Liver (tissue), 9 donors: Measurements from ENCODE around the gene RAB38. TPM values are rescaled to one million over a fixed set of nuclear protein-coding genes. Genes with fewer than 3 reads are reported as not detected.

Source experiments
- DNase-seq: peaks from one replicate; pipeline ENCODE4 v3.0.0-alpha.2; 2017; ENCODE audit warnings: low spot score
- H3K27ac ChIP-seq, 2 donors: one replicate each; pipeline ENCODE4 v1.7.0; 2013; ENCODE audit warnings: inconsistent platforms in 2 of 2, low read length in 2 of 2, control low read depth in 1 of 2, low read depth in 1 of 2, mild to moderate bottlenecking in 1 of 2
- H3K27me3 ChIP-seq, 4 donors: one replicate each; pipeline versions ENCODE4 v1.6.1 to v1.7.0; 2013; ENCODE audit warnings: low read length in 3 of 4, inconsistent platforms in 1 of 4, mild to moderate bottlenecking in 1 of 4, moderate library complexity in 1 of 4; ENCODE audit not compliant: control insufficient read depth in 4 of 4, insufficient read depth in 4 of 4
- H3K36me3 ChIP-seq, 4 donors: one replicate each; pipeline versions ENCODE4 v1.6.1 to v1.7.0; 2013; ENCODE audit warnings: low read length in 3 of 4, mild to moderate bottlenecking in 3 of 4, low read depth in 1 of 4, moderate library complexity in 1 of 4; ENCODE audit not compliant: control insufficient read depth in 4 of 4, insufficient read depth in 3 of 4
- H3K4me1 ChIP-seq, 4 donors: one replicate each; pipeline versions ENCODE4 v1.6.1 to v1.7.0; 2013; ENCODE audit warnings: low read length in 3 of 4, mild to moderate bottlenecking in 3 of 4, moderate library complexity in 1 of 4; ENCODE audit not compliant: control insufficient read depth in 4 of 4, insufficient read depth in 4 of 4
- H3K4me3 ChIP-seq, 3 donors: one replicate each; pipeline versions ENCODE4 v1.6.1 to v1.7.0; 2013; ENCODE audit warnings: low read length in 3 of 3, control low read depth in 1 of 3, low read depth in 1 of 3, mild to moderate bottlenecking in 1 of 3
- H3K9ac ChIP-seq, 2 donors: one replicate each; pipeline ENCODE4 v1.7.0; 2013; ENCODE audit warnings: low read length in 2 of 2, mild to moderate bottlenecking in 2 of 2, moderate library complexity in 2 of 2, control low read depth in 1 of 2, low read depth in 1 of 2
- H3K9me3 ChIP-seq, 4 donors: one replicate each; pipeline versions ENCODE4 v1.6.1 to v1.7.0; 2013; ENCODE audit warnings: low read length in 3 of 4; ENCODE audit not compliant: control insufficient read depth in 4 of 4
- EGR1 ChIP-seq, 2 donors: IDR thresholded peaks; 2 replicates each; pipeline ENCODE4 v1.6.1; 2016 to 2018; ENCODE audit warnings: antibody characterized with exemption in 2 of 2, low read depth in 2 of 2
- FOXA1 ChIP-seq: IDR thresholded peaks from 2 replicates; pipeline ENCODE4 v1.6.1; 2016; ENCODE audit warnings: antibody characterized with exemption
- FOXA2 ChIP-seq: IDR thresholded peaks from 2 replicates; pipeline ENCODE4 v1.6.1; 2016; ENCODE audit warnings: antibody characterized with exemption
- GABPA ChIP-seq, 2 donors: IDR thresholded peaks in 1 of 2; conservative IDR thresholded peaks in 1 of 2; 2 replicates each; pipeline ENCODE4 v1.6.1; 2016; ENCODE audit warnings: antibody characterized with exemption in 2 of 2, mild to moderate bottlenecking in 1 of 2, moderate library complexity in 1 of 2
- HNF4A ChIP-seq, 2 donors: conservative IDR thresholded peaks; 2 replicates each; pipeline ENCODE4 v1.6.1; 2016; ENCODE audit warnings: antibody characterized with exemption in 2 of 2, mild to moderate bottlenecking in 2 of 2
- HNF4G ChIP-seq: IDR thresholded peaks from 2 replicates; pipeline ENCODE4 v1.6.1; 2016; ENCODE audit warnings: antibody characterized with exemption
- JUND ChIP-seq, 2 donors: IDR thresholded peaks; 2 replicates each; pipeline ENCODE4 v1.6.1; 2016; ENCODE audit warnings: antibody characterized with exemption in 2 of 2
- NR2F2 ChIP-seq: IDR thresholded peaks from 2 replicates; pipeline ENCODE4 v1.6.1; 2016; ENCODE audit warnings: antibody characterized with exemption
- RAD21 ChIP-seq, 2 donors: IDR thresholded peaks; 2 replicates each; pipeline ENCODE4 v1.6.1; 2016; ENCODE audit warnings: antibody characterized with exemption in 2 of 2, mild to moderate bottlenecking in 2 of 2
- RXRA ChIP-seq, 2 donors: IDR thresholded peaks; 2 replicates each; pipeline ENCODE4 v1.6.1; 2017 to 2018; ENCODE audit warnings: antibody characterized with exemption in 2 of 2, mild to moderate bottlenecking in 1 of 2
- SP1 ChIP-seq: IDR thresholded peaks from 2 replicates; pipeline ENCODE4 v1.6.1; 2018; ENCODE audit warnings: antibody characterized with exemption, mild to moderate bottlenecking
- TAF1 ChIP-seq: conservative IDR thresholded peaks from 2 replicates; pipeline ENCODE4 v1.6.1; 2016; ENCODE audit warnings: antibody characterized with exemption, mild to moderate bottlenecking
- YY1 ChIP-seq: IDR thresholded peaks from 2 replicates; pipeline ENCODE4 v1.6.1; 2016; ENCODE audit warnings: antibody characterized with exemption, mild to moderate bottlenecking
- WGBS: extraction: QIAGEN DNeasy Blood & Tissue Kit; methylation state at CpG from one replicate; pipeline ENCODE4 v1.1.7; 2013; 5-methylcytosine and 5-hydroxymethylcytosine counted together
- polyA plus RNA-seq, 2 donors: library from polyadenylated mRNA; stranded (reverse) in 1 of 2; unstranded in 1 of 2; fragments of 200-250 nt in 1 of 2; fragments of >200 nt in 1 of 2; fragmentation: Nextera tagmentation in 1 of 2; extraction: Ambion mirVana in 1 of 2; gene quantifications; one replicate each; pipeline versions ENCODE4 v1.2.1 to v1.2.3, GENCODE V29; 2013 to 2015
- total RNA-seq, 2 donors: library from RNA; depleted of rRNA; stranded (reverse); fragments of >200 nt; gene quantifications; one replicate each; pipeline ENCODE4 v1.2.3, GENCODE V29; 2014
- TF ChIP-seq, protein P1 (sequence below): fragments of 150-350 bp; IDR thresholded peaks from 2 replicates; pipeline ENCODE4 v1.5.1; 2017; ENCODE audit warnings: improper control_type of control experiment, low read depth, low read length; ENCODE audit not compliant: missing input control
- TF ChIP-seq, protein P2 (sequence below): IDR thresholded peaks from 2 replicates; pipeline ENCODE4 v1.6.1; 2016; ENCODE audit warnings: antibody characterized with exemption
- TF ChIP-seq, protein P3 (sequence below): IDR thresholded peaks from 2 replicates; pipeline ENCODE4 v1.6.1; 2016; ENCODE audit warnings: antibody characterized with exemption, mild to moderate bottlenecking
- TF ChIP-seq, protein P4 (sequence below): IDR thresholded peaks from 2 replicates; pipeline ENCODE4 v1.6.1; 2016; ENCODE audit warnings: antibody characterized with exemption
- donor health status: healthy.
- donor health status: healthy.
- donor health status: healthy.
- donor health status: healthy.
- donor health status: healthy.

RAB38 gene
- total and polyA plus RNA-seq, 4 donors = 0.32 to 2.2 (median 0.48) TPM

DNA sequence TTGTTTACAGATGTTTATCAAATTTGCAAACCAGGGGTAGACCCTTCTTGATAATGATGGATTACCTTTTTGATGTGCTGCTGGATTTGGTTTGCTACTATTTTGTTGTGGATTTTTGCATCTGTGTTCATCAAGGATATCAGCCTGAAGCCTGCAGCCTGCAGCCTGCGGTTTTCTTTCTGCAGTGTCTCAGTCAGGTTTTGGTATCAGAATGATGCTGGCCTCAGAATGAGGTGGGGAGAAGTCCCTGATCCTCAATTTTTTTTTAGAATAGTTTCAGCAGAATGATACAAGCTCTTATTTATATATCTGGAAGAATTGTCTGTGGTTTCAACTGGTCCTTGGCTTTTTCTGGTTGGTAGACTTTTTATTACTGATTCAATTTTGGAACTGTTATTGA is 19.7 kb upstream of the RAB38 start:
- H3K9me3 ChIP-seq = peaks cover 0 to 7% (median 6%) of the 10 kb centered on the region in 4 donors
- DNase-seq = no peak
- H3K4me1 ChIP-seq = no peaks in the 10 kb centered on the region
- TF ChIP-seq EGR1 (IDR thresholded peaks at IDR 0.05; ENCODE audit: low read depth in 2 of 2) = no peak
- TF ChIP-seq JUND (IDR thresholded peaks at IDR 0.05) = no peak
- TF ChIP-seq, protein P1, sequence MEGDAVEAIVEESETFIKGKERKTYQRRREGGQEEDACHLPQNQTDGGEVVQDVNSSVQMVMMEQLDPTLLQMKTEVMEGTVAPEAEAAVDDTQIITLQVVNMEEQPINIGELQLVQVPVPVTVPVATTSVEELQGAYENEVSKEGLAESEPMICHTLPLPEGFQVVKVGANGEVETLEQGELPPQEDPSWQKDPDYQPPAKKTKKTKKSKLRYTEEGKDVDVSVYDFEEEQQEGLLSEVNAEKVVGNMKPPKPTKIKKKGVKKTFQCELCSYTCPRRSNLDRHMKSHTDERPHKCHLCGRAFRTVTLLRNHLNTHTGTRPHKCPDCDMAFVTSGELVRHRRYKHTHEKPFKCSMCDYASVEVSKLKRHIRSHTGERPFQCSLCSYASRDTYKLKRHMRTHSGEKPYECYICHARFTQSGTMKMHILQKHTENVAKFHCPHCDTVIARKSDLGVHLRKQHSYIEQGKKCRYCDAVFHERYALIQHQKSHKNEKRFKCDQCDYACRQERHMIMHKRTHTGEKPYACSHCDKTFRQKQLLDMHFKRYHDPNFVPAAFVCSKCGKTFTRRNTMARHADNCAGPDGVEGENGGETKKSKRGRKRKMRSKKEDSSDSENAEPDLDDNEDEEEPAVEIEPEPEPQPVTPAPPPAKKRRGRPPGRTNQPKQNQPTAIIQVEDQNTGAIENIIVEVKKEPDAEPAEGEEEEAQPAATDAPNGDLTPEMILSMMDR = no peak
- no peak for TF ChIP-seq TAF1
- no peak for TF ChIP-seq FOXA2
- no peak for TF ChIP-seq HNF4G
- TF ChIP-seq, protein P2, sequence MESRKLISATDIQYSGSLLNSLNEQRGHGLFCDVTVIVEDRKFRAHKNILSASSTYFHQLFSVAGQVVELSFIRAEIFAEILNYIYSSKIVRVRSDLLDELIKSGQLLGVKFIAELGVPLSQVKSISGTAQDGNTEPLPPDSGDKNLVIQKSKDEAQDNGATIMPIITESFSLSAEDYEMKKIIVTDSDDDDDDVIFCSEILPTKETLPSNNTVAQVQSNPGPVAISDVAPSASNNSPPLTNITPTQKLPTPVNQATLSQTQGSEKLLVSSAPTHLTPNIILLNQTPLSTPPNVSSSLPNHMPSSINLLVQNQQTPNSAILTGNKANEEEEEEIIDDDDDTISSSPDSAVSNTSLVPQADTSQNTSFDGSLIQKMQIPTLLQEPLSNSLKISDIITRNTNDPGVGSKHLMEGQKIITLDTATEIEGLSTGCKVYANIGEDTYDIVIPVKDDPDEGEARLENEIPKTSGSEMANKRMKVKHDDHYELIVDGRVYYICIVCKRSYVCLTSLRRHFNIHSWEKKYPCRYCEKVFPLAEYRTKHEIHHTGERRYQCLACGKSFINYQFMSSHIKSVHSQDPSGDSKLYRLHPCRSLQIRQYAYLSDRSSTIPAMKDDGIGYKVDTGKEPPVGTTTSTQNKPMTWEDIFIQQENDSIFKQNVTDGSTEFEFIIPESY = no peak
- no peak for TF ChIP-seq RXRA (IDR thresholded peaks at IDR 0.05)
- no peak for TF ChIP-seq FOXA1
- TF ChIP-seq GABPA (IDR thresholded peaks at IDR 0.05 in 1 of 2, conservative IDR thresholded peaks at IDR 0.05 in 1 of 2) = no peak
- no peak for TF ChIP-seq HNF4A (conservative IDR thresholded peaks at IDR 0.05)
- TF ChIP-seq, protein P3, sequence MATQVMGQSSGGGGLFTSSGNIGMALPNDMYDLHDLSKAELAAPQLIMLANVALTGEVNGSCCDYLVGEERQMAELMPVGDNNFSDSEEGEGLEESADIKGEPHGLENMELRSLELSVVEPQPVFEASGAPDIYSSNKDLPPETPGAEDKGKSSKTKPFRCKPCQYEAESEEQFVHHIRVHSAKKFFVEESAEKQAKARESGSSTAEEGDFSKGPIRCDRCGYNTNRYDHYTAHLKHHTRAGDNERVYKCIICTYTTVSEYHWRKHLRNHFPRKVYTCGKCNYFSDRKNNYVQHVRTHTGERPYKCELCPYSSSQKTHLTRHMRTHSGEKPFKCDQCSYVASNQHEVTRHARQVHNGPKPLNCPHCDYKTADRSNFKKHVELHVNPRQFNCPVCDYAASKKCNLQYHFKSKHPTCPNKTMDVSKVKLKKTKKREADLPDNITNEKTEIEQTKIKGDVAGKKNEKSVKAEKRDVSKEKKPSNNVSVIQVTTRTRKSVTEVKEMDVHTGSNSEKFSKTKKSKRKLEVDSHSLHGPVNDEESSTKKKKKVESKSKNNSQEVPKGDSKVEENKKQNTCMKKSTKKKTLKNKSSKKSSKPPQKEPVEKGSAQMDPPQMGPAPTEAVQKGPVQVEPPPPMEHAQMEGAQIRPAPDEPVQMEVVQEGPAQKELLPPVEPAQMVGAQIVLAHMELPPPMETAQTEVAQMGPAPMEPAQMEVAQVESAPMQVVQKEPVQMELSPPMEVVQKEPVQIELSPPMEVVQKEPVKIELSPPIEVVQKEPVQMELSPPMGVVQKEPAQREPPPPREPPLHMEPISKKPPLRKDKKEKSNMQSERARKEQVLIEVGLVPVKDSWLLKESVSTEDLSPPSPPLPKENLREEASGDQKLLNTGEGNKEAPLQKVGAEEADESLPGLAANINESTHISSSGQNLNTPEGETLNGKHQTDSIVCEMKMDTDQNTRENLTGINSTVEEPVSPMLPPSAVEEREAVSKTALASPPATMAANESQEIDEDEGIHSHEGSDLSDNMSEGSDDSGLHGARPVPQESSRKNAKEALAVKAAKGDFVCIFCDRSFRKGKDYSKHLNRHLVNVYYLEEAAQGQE = no peak
- no peak for TF ChIP-seq SP1
- no peak for TF ChIP-seq RAD21 (IDR thresholded peaks at IDR 0.05)
- H3K36me3 ChIP-seq = peaks cover 0 to 3% (median 0%) of the 10 kb centered on the region in 4 donors
- no peak overlapping the region for H3K4me3 ChIP-seq
- H3K27me3 ChIP-seq = no peaks in the 10 kb centered on the region
- no peak overlapping the region for H3K27ac ChIP-seq
- no peak overlapping the region for H3K9ac ChIP-seq
- WGBS = 39% methylated on average over 1 of the region's 1 CpG

DNA sequence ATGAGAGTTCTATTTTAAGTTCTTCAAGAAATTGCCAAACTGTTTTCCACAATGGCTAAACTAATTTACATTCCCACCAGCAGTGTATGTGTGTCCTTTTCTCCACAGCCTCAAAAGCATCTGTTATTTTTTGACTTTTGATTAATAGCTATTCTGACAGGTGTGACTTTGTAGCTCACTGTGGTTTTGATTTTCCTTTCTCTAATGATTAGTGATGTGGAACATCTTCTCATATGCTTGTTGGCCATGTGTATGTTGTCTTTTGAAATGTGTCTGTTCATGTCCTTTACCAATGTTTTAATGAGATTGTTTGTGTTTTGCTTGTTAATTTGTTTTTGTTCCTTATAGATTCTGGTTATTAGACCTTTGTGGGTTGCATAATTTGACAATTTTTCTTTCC is 18.0 kb upstream of the RAB38 start:
- Histone ChIP-seq H3K36me3 (peaks cover 0 to 3% (median 0%) of the 10 kb centered on the region in 4 donors), H3K4me1 (no peaks in the 10 kb centered on the region), H3K4me3 (no peak overlapping the region), H3K27me3 (no peaks in the 10 kb centered on the region), H3K27ac (no peak overlapping the region), H3K9me3 (peaks cover 0 to 7% (median 6%) of the 10 kb centered on the region in 4 donors), H3K9ac (no peak overlapping the region)
- TF ChIP-seq TAF1 (no peak), SP1 (no peak), FOXA2 (no peak), GABPA (IDR thresholded peaks at IDR 0.05 in 1 of 2, conservative IDR thresholded peaks at IDR 0.05 in 1 of 2) (no peak), NR2F2 (no peak), HNF4G (no peak), FOXA1 (no peak), RAD21 (IDR thresholded peaks at IDR 0.05) (no peak), JUND (IDR thresholded peaks at IDR 0.05) (no peak), EGR1 (IDR thresholded peaks at IDR 0.05; ENCODE audit: low read depth in 2 of 2) (no peak), YY1 (no peak)
- TF ChIP-seq, protein P3 = no peak
- TF ChIP-seq, protein P4, sequence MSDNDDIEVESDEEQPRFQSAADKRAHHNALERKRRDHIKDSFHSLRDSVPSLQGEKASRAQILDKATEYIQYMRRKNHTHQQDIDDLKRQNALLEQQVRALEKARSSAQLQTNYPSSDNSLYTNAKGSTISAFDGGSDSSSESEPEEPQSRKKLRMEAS = no peak
- TF ChIP-seq, protein P2 = no peak
- no peak for DNase-seq
